GM12875 (cell line): ENCODE measurements around the gene LYL1.

Experiments
- H3K4me3 ChIP-seq: one replicate; pipeline ENCODE4 v1.5.1; 2011; ENCODE audit warnings: low read depth, low read length, control low read depth
- TF ChIP-seq, protein P1 (sequence below): IDR thresholded peaks from 2 replicates; pipeline ENCODE4 v1.5.1; 2011; ENCODE audit warnings: low read depth, mild to moderate bottlenecking, control low read depth, inconsistent platforms, low read length, moderate library complexity, borderline replicate concordance; ENCODE audit not compliant: insufficient read depth

The LYL1 gene

DNA sequence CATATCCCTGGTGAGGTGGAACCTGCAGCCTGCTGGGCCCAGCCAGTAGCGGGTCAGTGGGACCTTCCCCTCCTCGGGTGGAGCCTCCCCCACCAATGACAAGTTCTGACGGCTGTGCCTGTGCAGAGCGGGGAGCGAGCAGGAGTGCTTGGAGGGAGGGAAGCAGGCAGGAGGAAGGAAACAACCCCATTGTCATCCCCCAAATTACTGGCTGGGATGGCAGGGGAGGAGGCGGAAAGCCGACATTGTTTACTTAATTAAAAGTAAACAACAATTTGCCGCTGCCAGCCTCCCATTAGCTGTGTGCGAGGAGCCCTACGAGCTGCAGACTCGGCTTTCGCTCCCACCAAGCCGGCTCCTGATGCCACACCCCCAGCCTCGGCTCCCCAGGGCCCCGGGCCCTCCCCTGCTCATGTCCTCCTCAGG lies 45.5 kb downstream of the LYL1 start:
- TF ChIP-seq, protein P1, sequence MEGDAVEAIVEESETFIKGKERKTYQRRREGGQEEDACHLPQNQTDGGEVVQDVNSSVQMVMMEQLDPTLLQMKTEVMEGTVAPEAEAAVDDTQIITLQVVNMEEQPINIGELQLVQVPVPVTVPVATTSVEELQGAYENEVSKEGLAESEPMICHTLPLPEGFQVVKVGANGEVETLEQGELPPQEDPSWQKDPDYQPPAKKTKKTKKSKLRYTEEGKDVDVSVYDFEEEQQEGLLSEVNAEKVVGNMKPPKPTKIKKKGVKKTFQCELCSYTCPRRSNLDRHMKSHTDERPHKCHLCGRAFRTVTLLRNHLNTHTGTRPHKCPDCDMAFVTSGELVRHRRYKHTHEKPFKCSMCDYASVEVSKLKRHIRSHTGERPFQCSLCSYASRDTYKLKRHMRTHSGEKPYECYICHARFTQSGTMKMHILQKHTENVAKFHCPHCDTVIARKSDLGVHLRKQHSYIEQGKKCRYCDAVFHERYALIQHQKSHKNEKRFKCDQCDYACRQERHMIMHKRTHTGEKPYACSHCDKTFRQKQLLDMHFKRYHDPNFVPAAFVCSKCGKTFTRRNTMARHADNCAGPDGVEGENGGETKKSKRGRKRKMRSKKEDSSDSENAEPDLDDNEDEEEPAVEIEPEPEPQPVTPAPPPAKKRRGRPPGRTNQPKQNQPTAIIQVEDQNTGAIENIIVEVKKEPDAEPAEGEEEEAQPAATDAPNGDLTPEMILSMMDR, result no peak
- H3K4me3 ChIP-seq, result no peak overlapping the region

DNA sequence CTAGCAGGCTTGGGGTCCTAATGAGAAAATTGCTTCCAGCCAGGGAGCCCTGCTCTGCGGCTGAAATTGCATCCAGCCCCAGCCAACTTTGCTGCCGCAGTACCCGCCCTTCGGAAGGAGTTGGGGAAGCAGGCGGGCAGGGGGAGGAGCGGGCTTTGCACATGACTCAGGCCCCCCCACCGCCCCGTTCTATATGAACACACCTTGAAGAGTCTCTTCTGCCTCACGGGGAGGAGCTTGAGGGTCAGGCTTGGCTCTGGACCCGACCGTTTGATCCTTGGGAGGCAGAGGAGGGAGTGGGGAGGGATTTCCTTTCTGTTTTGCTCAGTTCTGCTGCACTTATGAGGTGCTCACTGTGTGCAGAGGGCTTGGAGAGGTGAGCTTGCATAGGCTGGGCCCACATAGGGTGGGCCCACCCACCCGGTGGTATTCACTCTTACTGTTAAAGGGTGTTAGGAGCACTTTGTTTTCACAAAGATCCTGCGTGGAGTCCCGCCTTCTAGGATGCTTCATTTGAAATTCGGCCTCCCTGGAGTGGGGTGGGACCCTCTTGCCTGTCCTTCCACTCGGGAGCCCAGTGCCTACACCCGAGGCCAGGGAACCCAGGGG lies 46.5 kb downstream of the LYL1 start:
- H3K4me3 ChIP-seq, result no peak overlapping the region
- TF ChIP-seq, protein P1, result no peak

DNA sequence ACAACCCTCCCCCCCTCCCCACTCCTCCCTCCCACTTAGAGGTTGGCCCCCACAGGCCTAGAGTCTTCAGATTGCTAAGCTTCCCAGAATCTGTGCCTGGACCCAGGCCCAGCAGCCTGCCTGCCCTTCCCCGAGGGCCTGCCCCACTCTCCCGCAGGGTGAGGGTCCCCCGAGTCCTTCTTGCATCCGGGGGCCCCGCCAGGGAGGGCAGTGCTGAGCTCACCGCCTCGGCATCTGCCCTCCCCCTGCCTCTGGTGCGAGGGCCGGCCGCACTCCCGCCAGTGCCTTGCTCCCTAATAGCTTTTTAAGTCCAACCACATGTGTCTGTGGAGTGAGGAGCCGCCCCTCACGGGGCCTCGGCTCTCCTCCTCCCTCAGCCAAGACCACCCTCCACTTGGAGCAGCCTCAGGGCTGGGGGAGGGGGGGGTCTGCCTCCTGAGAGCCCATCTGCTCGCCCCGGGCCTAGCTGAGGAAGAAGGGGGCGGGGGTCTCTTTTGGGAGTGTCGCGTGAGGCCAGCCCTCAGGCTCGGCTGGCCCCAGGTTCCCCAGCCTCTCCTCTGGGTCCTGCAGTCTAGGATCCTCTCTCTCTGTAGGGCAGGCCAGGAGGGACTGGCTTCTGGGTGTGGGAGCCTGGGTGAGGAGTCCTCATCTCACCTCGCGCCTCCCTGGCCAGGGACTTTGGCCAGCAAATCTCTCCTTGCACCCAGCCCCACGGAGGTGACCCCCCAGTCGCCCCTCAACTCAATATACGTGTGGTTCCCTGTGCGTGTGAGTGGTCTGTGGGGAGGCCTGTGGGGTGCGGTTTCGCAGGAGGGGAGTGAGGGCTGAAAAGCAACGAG lies 47.2 kb downstream of the LYL1 start:
- no peak overlapping the region for H3K4me3 ChIP-seq

DNA sequence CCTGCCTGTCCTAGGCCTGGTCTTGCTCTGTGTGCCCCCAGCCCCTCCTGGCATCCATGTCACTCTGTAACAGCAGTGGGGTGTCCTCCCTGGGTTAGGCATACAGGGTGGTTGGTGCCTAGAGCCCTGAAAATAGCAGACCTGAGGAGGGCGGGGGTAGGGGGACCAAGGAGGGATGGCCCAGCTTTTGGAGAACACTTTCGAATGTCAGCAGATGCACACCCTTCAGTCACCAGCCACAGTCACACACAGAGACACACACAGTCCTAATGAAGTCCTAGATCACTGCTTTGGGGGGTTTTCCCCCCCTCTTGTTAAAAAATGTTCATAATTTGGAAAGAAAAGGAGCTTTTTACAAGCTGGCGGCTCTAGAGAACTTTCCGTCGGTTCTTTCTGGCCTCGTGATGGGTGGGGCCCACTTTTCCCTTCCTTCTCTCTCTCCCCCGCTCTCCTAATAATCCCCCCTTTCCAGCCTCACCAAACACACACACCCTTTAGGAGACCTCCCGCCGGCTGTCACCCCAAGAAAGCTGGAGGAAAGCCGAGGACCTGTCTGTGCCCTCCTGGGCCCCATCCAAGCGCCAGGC lies 47.9 kb downstream of the LYL1 start:
- TF ChIP-seq, protein P1, result no peak
- H3K4me3 ChIP-seq, result no peak overlapping the region

More for the DNA sequence above, 47.2 kb downstream of the LYL1 start:
- TF ChIP-seq, protein P1, result no peak

DNA sequence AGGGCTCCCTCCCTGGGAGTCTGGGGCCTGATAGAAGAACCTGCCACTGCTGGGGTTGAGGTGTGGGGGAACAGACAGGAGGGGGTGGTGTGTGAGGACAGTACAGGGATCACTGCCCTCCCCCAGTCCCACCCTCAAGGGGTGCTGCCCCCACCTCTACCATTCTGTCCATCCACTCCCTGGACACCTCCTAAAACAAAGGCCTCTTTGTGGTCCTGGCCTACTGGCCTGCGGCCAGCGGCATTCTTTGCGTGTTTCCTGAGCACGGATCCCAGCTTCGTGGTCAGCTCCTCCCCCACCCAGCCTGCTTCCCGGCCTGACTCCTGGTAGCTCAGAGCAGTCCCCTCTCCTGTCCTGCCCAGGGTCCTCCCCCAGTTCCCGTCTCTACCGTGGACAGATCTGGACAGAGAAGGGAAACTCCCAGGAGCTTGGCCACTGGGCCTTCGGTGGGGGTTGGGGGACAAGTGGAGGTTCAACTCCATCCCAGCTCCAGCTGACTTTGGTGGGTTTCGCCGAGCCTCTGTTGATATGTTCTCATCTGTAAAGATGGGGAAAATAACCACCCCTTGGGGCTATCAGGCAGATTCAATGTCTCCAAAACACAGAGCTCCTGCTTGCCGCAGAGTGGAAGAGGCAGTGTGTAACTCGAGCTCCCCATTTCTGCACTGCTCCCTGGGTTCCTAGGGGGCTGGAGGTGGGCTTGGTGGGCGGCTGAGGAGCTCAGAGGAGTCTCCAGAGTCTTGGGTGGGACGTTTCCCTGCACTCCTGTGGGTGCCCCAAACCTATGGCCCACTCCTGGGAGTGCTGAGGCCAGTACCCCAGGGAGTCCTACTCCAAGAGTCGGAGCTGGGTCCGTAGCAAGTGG lies 48.7 kb downstream of the LYL1 start:
- H3K4me3 ChIP-seq, result no peak overlapping the region

DNA sequence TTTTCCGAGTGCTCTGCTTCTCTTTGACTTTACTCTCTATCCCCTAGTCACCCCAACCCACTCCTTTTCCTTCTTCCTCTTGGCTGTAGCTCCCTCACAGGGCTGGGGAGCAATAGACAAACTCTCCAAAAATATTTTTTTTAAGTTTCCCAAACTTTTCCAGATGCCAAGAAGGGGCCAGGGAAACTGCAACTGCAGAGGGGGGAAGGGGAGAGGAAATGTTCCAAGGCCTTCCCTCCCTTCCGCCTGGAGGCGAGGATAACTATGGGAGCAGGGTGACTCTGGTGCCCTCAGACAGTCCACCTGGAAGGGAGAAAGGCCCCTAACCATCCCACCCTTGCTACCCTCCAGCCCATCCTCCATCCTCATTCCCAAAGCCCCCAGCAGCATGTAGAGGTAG lies 49.4 kb downstream of the LYL1 start:
- TF ChIP-seq, protein P1, result no peak
- H3K4me3 ChIP-seq, result no peak overlapping the region

More for the DNA sequence above, 48.7 kb downstream of the LYL1 start:
- TF ChIP-seq, protein P1, result no peak
